PC-3 (cell line): ENCODE measurements around the gene RBM15B. TPM values are rescaled to one million over a fixed set of nuclear protein-coding genes. Genes with fewer than 3 reads are reported as not detected.

Experiments used
- ATAC-seq: fragments of 200-7000 bp; cut with Tn5 transposase; 2 replicates; pipeline ENCODE4 v1.9.1; 2020; ENCODE audit warnings: mild to moderate bottlenecking, moderate library complexity
- BruUV-seq: library from RNA; stranded (reverse); fragments of 400-500 nt; replicated peaks from 2 replicates; lab custom pipeline; 2021; lab: Mats Ljungman, UMichigan
- CTCF ChIA-PET: fragments of 300-600 bp; sonication (Branson Sonifier 250); formaldehyde crosslinking; loops from one replicate; lab custom pipeline; 2022; ENCODE audit warnings: antibody characterized with exemption; lab: Charles Lee
- POLR2A ChIA-PET: fragments of 300-600 bp; sonication (Branson Sonifier 250); formaldehyde crosslinking; loops from one replicate; lab custom pipeline; 2022; ENCODE audit warnings: antibody characterized with exemption; ENCODE audit not compliant: unreplicated experiment; lab: Charles Lee
- DNase-seq: peaks from one replicate; pipeline ENCODE4 v3.0.0-alpha.2; 2015
- H2AFZ ChIP-seq: fragments of 300-600 bp; sonication (generic); 2 replicates; pipeline ENCODE4 v1.6.0; 2016; ENCODE audit warnings: antibody characterized with exemption, low read length
- H3F3A ChIP-seq: fragments of 300-600 bp; sonication (generic); one replicate; pipeline ENCODE4 v1.6.0; 2017; ENCODE audit warnings: antibody characterized with exemption, low read length, control low read depth, mild to moderate bottlenecking; ENCODE audit not compliant: unreplicated experiment
- H3K27ac ChIP-seq: fragments of 300-600 bp; sonication (generic); 2 replicates; pipeline ENCODE4 v1.5.1; 2016; ENCODE audit warnings: mild to moderate bottlenecking, low read length
- H3K27me3 ChIP-seq: fragments of 300-600 bp; sonication (generic); 2 replicates; pipeline ENCODE4 v1.6.1; 2016; ENCODE audit warnings: low read length, mixed read lengths
- H3K36me3 ChIP-seq: fragments of 300-600 bp; sonication (generic); 2 replicates; pipeline ENCODE4 v1.6.1; 2016; ENCODE audit warnings: low read depth, mixed run types, low read length, mixed read lengths
- H3K4me1 ChIP-seq: fragments of 300-600 bp; sonication (generic); 2 replicates; pipeline ENCODE4 v1.5.1; 2016; ENCODE audit warnings: low read length; ENCODE audit not compliant: insufficient read depth
- H3K4me2 ChIP-seq: fragments of 300-600 bp; sonication (generic); 2 replicates; pipeline ENCODE4 v1.6.0; 2016; ENCODE audit warnings: low read length
- H3K4me3 ChIP-seq: fragments of 300-600 bp; sonication (generic); 2 replicates; pipeline ENCODE4 v1.5.1; 2016; ENCODE audit warnings: mild to moderate bottlenecking, low read length, mixed read lengths
- H3K79me2 ChIP-seq: fragments of 300-600 bp; sonication (generic); 2 replicates; pipeline ENCODE4 v1.6.1; 2017; ENCODE audit warnings: low read length, mixed read lengths
- H3K9ac ChIP-seq: fragments of 300-600 bp; sonication (generic); 2 replicates; pipeline ENCODE4 v1.6.0; 2016; ENCODE audit warnings: mild to moderate bottlenecking, low read length
- H3K9me2 ChIP-seq: fragments of 300-600 bp; sonication (generic); replicated peaks from 2 replicates; pipeline ENCODE4 v1.6.1; 2016; ENCODE audit warnings: mixed run types, low read length, mixed read lengths
- H3K9me3 ChIP-seq: fragments of 300-600 bp; sonication (generic); 2 replicates; pipeline ENCODE4 v1.6.1; 2016; ENCODE audit warnings: low read length, mixed read lengths
- H4K20me1 ChIP-seq: fragments of 300-600 bp; sonication (generic); 2 replicates; pipeline ENCODE4 v1.6.1; 2016; ENCODE audit warnings: low read length, mixed read lengths
- CTCF ChIP-seq: fragments of 300-600 bp; sonication (generic); conservative IDR thresholded peaks from 2 replicates; pipeline ENCODE4 v1.5.1; 2017; ENCODE audit warnings: antibody characterized with exemption, low read depth, mild to moderate bottlenecking, low read length
- EZH2 ChIP-seq: fragments of 300-600 bp; sonication (generic); IDR thresholded peaks from one replicate; pipeline ENCODE4 v1.6.1; 2017; ENCODE audit warnings: antibody characterized with exemption, mild to moderate bottlenecking, low read length; ENCODE audit not compliant: unreplicated experiment
- EZH2phosphoT487 ChIP-seq: fragments of 300-600 bp; sonication (generic); IDR thresholded peaks from 2 replicates; pipeline ENCODE4 v1.6.1; 2018; ENCODE audit warnings: mild to moderate bottlenecking, antibody characterized with exemption, low read length, borderline replicate concordance
- intact Hi-C: fragments of 100-400 bp; cut with micrococcal nuclease; formaldehyde crosslinking; loops from 2 replicates; pipeline ENCODE4 v1.9.0; 2023
- total RNA-seq: library from RNA; depleted of rRNA; stranded (reverse); fragments of >200 nt; gene quantifications from 2 replicates; pipeline ENCODE4 v1.2.3, GENCODE V29; 2014

The RBM15B gene
- total RNA-seq, 1 experiment from 2014 or later = 31.1 TPM

- H3K4me3 ChIP-seq = no peak overlapping the region
- no peaks in the 10 kb centered on the region for H3K27me3 ChIP-seq
- H3K9me3 ChIP-seq = no peaks in the 10 kb centered on the region
- 0 out of 2 replicates have a peak, but pooled peaks cover under 1% of the 10 kb centered on the region for H4K20me1 ChIP-seq
- no peak overlapping the region for H2AFZ ChIP-seq
- ATAC-seq = no peak
- H3K9me2 ChIP-seq = no peaks in the 10 kb centered on the region
- H3K4me1 ChIP-seq = no peaks in the 10 kb centered on the region
- no peak for TF ChIP-seq EZH2
- no peak for TF ChIP-seq EZH2phosphoT487
- TF ChIP-seq CTCF = no peak
- peaks cover 50% of the 10 kb centered on the region for H3K36me3 ChIP-seq
- intact Hi-C loops = no loop called here
- no peaks in the 10 kb centered on the region for H3F3A ChIP-seq
- no peak for DNase-seq
- no peaks in the 10 kb centered on the region for H3K79me2 ChIP-seq
- H3K27ac ChIP-seq = no peak overlapping the region
- POLR2A ChIA-PET = no interaction called here
- H3K4me2 ChIP-seq = no peak overlapping the region
- H3K9ac ChIP-seq = no peak overlapping the region
- no TSS peak for BruUV-seq
- CTCF ChIA-PET = no interaction called here
Measured at GRCh38 chr3:51429138-51429537, 38.1 kb downstream of the RBM15B start.

GRCh38 chr3:51434110-51434509, 43.0 kb downstream of the RBM15B start:
- BruUV-seq = no TSS peak
- Histone ChIP-seq H3F3A (no peaks in the 10 kb centered on the region), H3K4me1 (no peaks in the 10 kb centered on the region), H3K36me3 (peaks cover 39% of the 10 kb centered on the region; the same call in 1 of the 2 replicates), H2AFZ (no peak overlapping the region), H3K79me2 (no peaks in the 10 kb centered on the region), H3K27me3 (no peaks in the 10 kb centered on the region), H3K27ac (no peak overlapping the region), H3K9me2 (no peaks in the 10 kb centered on the region), H3K9me3 (no peaks in the 10 kb centered on the region), H3K4me3 (no peak overlapping the region), H3K4me2 (no peak overlapping the region), H3K9ac (no peak overlapping the region), H4K20me1 (0 out of 2 replicates have a peak, but pooled peaks cover 3% of the 10 kb centered on the region)
- ChIA-PET CTCF (interaction anchor here (1.0 kb wide), 1 partner anchor 19 kb away, joined by 4 read pairs; no protein-coding TSS in a partner anchor), POLR2A (no interaction called here)
- TF ChIP-seq EZH2phosphoT487 = no peak
- TF ChIP-seq CTCF = no peak
- TF ChIP-seq EZH2 = no peak
- intact Hi-C loops = no loop called here
- ATAC-seq (no peak), DNase-seq (no peak)

GRCh38 chr3:51434746-51435327, 43.8 kb downstream of the RBM15B start:
- intact Hi-C loops = no loop called here
- Histone ChIP-seq H3K36me3 (peaks cover 36% of the 10 kb centered on the region; the same call in 1 of the 2 replicates), H3K4me1 (no peaks in the 10 kb centered on the region), H3K9me3 (no peaks in the 10 kb centered on the region), H3K9ac (no peak overlapping the region), H3K4me3 (no peak overlapping the region), H3K27me3 (no peaks in the 10 kb centered on the region), H3K79me2 (no peaks in the 10 kb centered on the region), H4K20me1 (0 out of 2 replicates have a peak, but pooled peaks cover 3% of the 10 kb centered on the region), H3K9me2 (no peaks in the 10 kb centered on the region), H3K27ac (no peak overlapping the region), H3F3A (no peaks in the 10 kb centered on the region), H2AFZ (no peak overlapping the region), H3K4me2 (no peak overlapping the region)
- POLR2A ChIA-PET = no interaction called here
- peak; percentile 64 for DNase-seq
- ATAC-seq = peak; percentile 94
- BruUV-seq = no TSS peak
- CTCF ChIA-PET = interaction anchor here (0.6 to 1.0 kb wide), 2 partner anchors 10 to 19 kb away, joined by 3 to 4 read pairs; no protein-coding TSS in a partner anchor
- TF ChIP-seq EZH2phosphoT487 (no peak), CTCF (peak; percentile 91)
